HepG2 (cell line): Measurements from ENCODE around the gene ATP5PB. TPM values are rescaled to one million over a fixed set of nuclear protein-coding genes. Genes with fewer than 3 reads are reported as not detected.
A peak's percentile ranks its signal among the peaks of the same experiment; 100 is the strongest.

ENCODE experiments used
- BCL3 ChIP-seq: sonication (generic); formaldehyde crosslinking; IDR thresholded peaks from 2 replicates; pipeline ENCODE4 v1.5.1; 2020; ENCODE audit warnings: mild to moderate bottlenecking, missing genetic modification reagents, moderate library complexity
- BCL6 ChIP-seq: IDR thresholded peaks from 2 replicates; pipeline ENCODE4 v1.6.1; 2016; ENCODE audit warnings: missing genetic modification reagents, missing compliant biosample characterization
- FOXA3 ChIP-seq: IDR thresholded peaks from 2 replicates; pipeline ENCODE4 v1.6.1; 2016; ENCODE audit warnings: missing genetic modification reagents, missing compliant biosample characterization
- GLI4 ChIP-seq: sonication (generic); formaldehyde crosslinking; IDR thresholded peaks from 2 replicates; pipeline ENCODE4 v1.5.1; 2020; ENCODE audit warnings: missing genetic modification reagents, mild to moderate bottlenecking, moderate library complexity, borderline replicate concordance
- HMGXB4 ChIP-seq, 2 experiments: sonication (generic) in 1 of 2; formaldehyde crosslinking in 1 of 2; IDR thresholded peaks; 2 replicates each; pipeline versions ENCODE4 v1.4.0 to v1.6.1; 2018 to 2020; ENCODE audit warnings: missing genetic modification reagents in 2 of 2, borderline replicate concordance in 1 of 2, low read depth in 1 of 2, mild to moderate bottlenecking in 1 of 2, missing biosample characterization in 1 of 2
- MAX ChIP-seq: IDR thresholded peaks from 2 replicates; pipeline ENCODE4 v1.6.1; 2012; ENCODE audit warnings: inconsistent platforms
- SALL2 ChIP-seq: sonication (generic); formaldehyde crosslinking; IDR thresholded peaks from 2 replicates; pipeline ENCODE4 v1.8.1; 2023; ENCODE audit warnings: mild to moderate bottlenecking, missing genetic modification reagents, inconsistent platforms
- STAG1 ChIP-seq: sonication (generic); formaldehyde crosslinking; IDR thresholded peaks from 2 replicates; pipeline ENCODE4 v1.4.0; 2020; ENCODE audit warnings: missing genetic modification reagents
- TOPORS ChIP-seq: sonication (generic); formaldehyde crosslinking; IDR thresholded peaks from 2 replicates; pipeline ENCODE4 v1.8.0; 2023; ENCODE audit warnings: mild to moderate bottlenecking, missing genetic modification reagents
- TP53 ChIP-seq: sonication (generic); formaldehyde crosslinking; conservative IDR thresholded peaks from 2 replicates; pipeline ENCODE4 v1.4.0; 2020; ENCODE audit warnings: missing genetic modification reagents
- ZFY ChIP-seq: sonication (generic); formaldehyde crosslinking; IDR thresholded peaks from 2 replicates; pipeline ENCODE4 v1.4.0; 2020; ENCODE audit warnings: missing genetic modification reagents
- ZNF687 ChIP-seq: sonication (generic); formaldehyde crosslinking; IDR thresholded peaks from 2 replicates; pipeline ENCODE4 v1.5.1; 2020; ENCODE audit warnings: mild to moderate bottlenecking, missing genetic modification reagents, moderate library complexity
- ZNF773 ChIP-seq: sonication (generic); formaldehyde crosslinking; IDR thresholded peaks from 2 replicates; pipeline ENCODE4 v1.4.0; 2020; ENCODE audit warnings: missing genetic modification reagents, borderline replicate concordance
- polyA plus RNA-seq, 8 experiments: library from polyadenylated mRNA; depleted of rRNA in 3 of 8; stranded (reverse) in 7 of 8; unstranded in 1 of 8; fragments of >200 nt; fragmentation: Illumina TruSeq in 4 of 8; extraction: Trizol in 4 of 8; gene quantifications; 2 replicates each; pipeline versions ENCODE4 v1.2.1 to v1.2.3, GENCODE V29; 2011 to 2016; ENCODE audit warnings: low read depth in 4 of 8, missing spikeins in 1 of 8, mixed read lengths in 1 of 8; ENCODE audit not compliant: insufficient read depth in 1 of 8
- total RNA-seq, 5 experiments: library from RNA; depleted of rRNA; stranded (reverse); fragments of >200 nt; fragmentation: Illumina TruSeq; extraction: Trizol; gene quantifications; 2 replicates each; pipeline ENCODE4 v1.2.3, GENCODE V29; 2016; ENCODE audit warnings: low read depth in 1 of 5
- TF ChIP-seq, protein P1 (sequence below): sonication (generic); formaldehyde crosslinking; IDR thresholded peaks from 2 replicates; pipeline ENCODE4 v1.8.0; 2022; ENCODE audit warnings: missing genetic modification reagents, mild to moderate bottlenecking, inconsistent platforms, borderline replicate concordance
- TF ChIP-seq, protein P2 (sequence below): IDR thresholded peaks from 2 replicates; pipeline ENCODE4 v1.6.1; 2016; ENCODE audit warnings: low read depth

The ATP5PB gene
- total and polyA plus RNA-seq, 2 of the 13 experiments (the other 11 are each of a cell fraction or from before 2014, with no cell fraction given): 297 to 541 TPM

GRCh38 chr1:111422546-111423391, 26.5 kb upstream of the ATP5PB start (continued):
- peak; percentile 37 to 45; a peak in 2 of 4 replicates for TF ChIP-seq HMGXB4 (CRISPR knock-in tag; IDR thresholded peaks at IDR 0.05; ENCODE audit: borderline replicate concordance in 1 of 2, low read depth in 1 of 2)
- TF ChIP-seq BCL6 (CRISPR knock-in tag): peak; percentile 97
- TF ChIP-seq MAX: peak; percentile 53; the same call in 1 of the 2 replicates
- 0 out of 2 replicates have a peak, but pooled peaks have one; percentile 22 for TF ChIP-seq SALL2
- TF ChIP-seq ZNF687 (CRISPR knock-in tag): peak; percentile 68
- no peak for TF ChIP-seq TP53 (CRISPR knock-in tag)
- no peak for TF ChIP-seq ZNF773 (CRISPR knock-in tag)
- TF ChIP-seq, protein P1, sequence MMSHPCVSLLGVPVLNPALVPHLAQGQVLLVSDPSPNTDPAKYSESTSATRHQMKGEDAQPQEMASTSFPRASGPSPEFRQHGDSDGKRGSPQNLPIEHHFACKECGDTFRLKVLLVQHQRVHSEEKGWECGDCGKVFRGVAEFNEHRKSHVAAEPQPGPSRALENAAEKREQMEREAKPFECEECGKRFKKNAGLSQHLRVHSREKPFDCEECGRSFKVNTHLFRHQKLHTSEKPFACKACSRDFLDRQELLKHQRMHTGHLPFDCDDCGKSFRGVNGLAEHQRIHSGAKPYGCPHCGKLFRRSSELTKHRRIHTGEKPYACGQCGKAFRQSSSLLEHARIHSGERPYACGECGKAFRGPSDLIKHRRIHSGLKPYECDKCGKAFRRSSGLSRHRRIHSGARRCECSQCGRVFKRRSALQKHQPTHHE (CRISPR knock-in tag): no peak
- TF ChIP-seq, protein P2, sequence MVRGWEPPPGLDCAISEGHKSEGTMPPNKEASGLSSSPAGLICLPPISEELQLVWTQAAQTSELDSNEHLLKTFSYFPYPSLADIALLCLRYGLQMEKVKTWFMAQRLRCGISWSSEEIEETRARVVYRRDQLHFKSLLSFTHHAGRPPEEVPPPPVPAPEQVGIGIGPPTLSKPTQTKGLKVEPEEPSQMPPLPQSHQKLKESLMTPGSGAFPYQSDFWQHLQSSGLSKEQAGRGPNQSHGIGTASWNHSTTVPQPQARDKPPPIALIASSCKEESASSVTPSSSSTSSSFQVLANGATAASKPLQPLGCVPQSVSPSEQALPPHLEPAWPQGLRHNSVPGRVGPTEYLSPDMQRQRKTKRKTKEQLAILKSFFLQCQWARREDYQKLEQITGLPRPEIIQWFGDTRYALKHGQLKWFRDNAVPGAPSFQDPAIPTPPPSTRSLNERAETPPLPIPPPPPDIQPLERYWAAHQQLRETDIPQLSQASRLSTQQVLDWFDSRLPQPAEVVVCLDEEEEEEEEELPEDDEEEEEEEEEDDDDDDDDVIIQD (CRISPR knock-in tag): 0 out of 2 replicates have a peak, but pooled peaks have one; percentile 31
- peak; percentile 50 for TF ChIP-seq FOXA3 (CRISPR knock-in tag)
- TF ChIP-seq GLI4: peak; percentile 76; the same call in 1 of the 2 replicates
- TF ChIP-seq BCL3: peak; percentile 53; the same call in 1 of the 2 replicates
- TF ChIP-seq ZFY (CRISPR knock-in tag): no peak; the same call in 1 of the 2 replicates
- peak; percentile 43 for TF ChIP-seq STAG1 (CRISPR knock-in tag)
- no peak for TF ChIP-seq TOPORS (CRISPR knock-in tag)
